K562 (cell line): ENCODE results near the gene GRIK1. TPM values are rescaled to one million over a fixed set of nuclear protein-coding genes. Genes with fewer than 3 reads are reported as not detected.

Experiments
- ATAC-seq: fragments of 200-7000 bp; cut with Tn5 transposase; 3 replicates; pipeline ENCODE4 v1.9.1; 2020; ENCODE audit warnings: moderate library complexity
- BruUV-seq: library from RNA; stranded (reverse); fragments of 400-500 nt; replicated peaks from 2 replicates; lab custom pipeline; 2021; lab: Mats Ljungman, UMichigan
- CTCF ChIA-PET: fragments of 300-600 bp; formaldehyde crosslinking; extraction: SDS; loops from one replicate; lab custom pipeline; 2021; ENCODE audit warnings: low intra/inter-chr PET ratio; lab: Yijun Ruan, JAX
- POLR2A ChIA-PET: fragments of 300-600, 350-650 bp; sonication (Branson Sonifier 250); formaldehyde crosslinking; extraction: SDS; loops from one replicate; lab custom pipeline; 2021; ENCODE audit warnings: antibody characterized with exemption, inconsistent platforms; lab: Yijun Ruan, JAX
- DNase-seq, 4 experiments: peaks; one replicate each; pipeline versions ENCODE4 v3.0.0 to v3.0.0-alpha.2; 2011 to 2018; ENCODE audit warnings: low spot score in 3 of 4, mixed read lengths in 3 of 4; ENCODE audit errors: extremely low read depth in 1 of 4
- FAIRE-seq: peaks from 2 replicates; lab custom pipeline; 2011; peaks lifted over from hg19 to GRCh38; lab: Jason Lieb, UNC
- H2AFZ ChIP-seq: 2 replicates; pipeline ENCODE4 v1.6.0; 2011; ENCODE audit warnings: low read depth, low read length, control low read depth, inconsistent platforms
- H3K27ac ChIP-seq: fragments of 200-600 bp; 3 replicates; pipeline ENCODE4 v1.8.0; 2011; ENCODE audit warnings: low read depth, mild to moderate bottlenecking, control low read depth, inconsistent platforms, low read length, moderate library complexity, mixed read lengths; ENCODE audit errors: extremely low read depth
- H3K27me3 ChIP-seq, 2 experiments: fragments of 300-600 bp in 1 of 2; 2 replicates in 1 of 2; 3 replicates in 1 of 2; pipeline versions ENCODE4 v1.6.0 to v1.8.0; 2011; ENCODE audit warnings: inconsistent platforms in 2 of 2, low read length in 2 of 2, mild to moderate bottlenecking in 1 of 2, mixed read lengths in 1 of 2, moderate library complexity in 1 of 2; ENCODE audit not compliant: control insufficient read depth in 2 of 2, insufficient read depth in 2 of 2
- H3K36me3 ChIP-seq: fragments of 300-600 bp; 3 replicates; pipeline ENCODE4 v1.8.0; 2011; ENCODE audit warnings: mild to moderate bottlenecking, low read length, inconsistent platforms; ENCODE audit not compliant: control insufficient read depth, insufficient read depth
- H3K4me1 ChIP-seq, 2 experiments: fragments of 200-600 bp in 1 of 2; replicated peaks in 1 of 2; 2 replicates in 1 of 2; 3 replicates in 1 of 2; pipeline versions ENCODE4 v1.5.1 to v1.8.0; 2011; ENCODE audit warnings: inconsistent platforms in 2 of 2, low read length in 2 of 2, mild to moderate bottlenecking in 1 of 2, mixed read lengths in 1 of 2, moderate library complexity in 1 of 2; ENCODE audit not compliant: control insufficient read depth in 2 of 2, insufficient read depth in 2 of 2
- H3K4me2 ChIP-seq: 2 replicates; pipeline ENCODE4 v1.6.1; 2011; ENCODE audit warnings: low read length, control low read depth, inconsistent platforms, mixed read lengths; ENCODE audit not compliant: insufficient read depth
- H3K4me3 ChIP-seq: fragments of 200-600 bp; sonication (generic), shearing (Covaris generic); 2 replicates; pipeline ENCODE4 v1.5.1; 2016; ENCODE audit warnings: control low read depth, inconsistent platforms
- H3K79me2 ChIP-seq: fragments of 200-600 bp; 3 replicates; pipeline ENCODE4 v1.8.0; 2011; ENCODE audit warnings: low read length, inconsistent platforms; ENCODE audit not compliant: control insufficient read depth, insufficient read depth
- H3K9ac ChIP-seq, 2 experiments: 2 replicates each; pipeline versions ENCODE4 v1.6.0 to v1.6.1; 2011; ENCODE audit warnings: low read depth in 2 of 2, low read length in 2 of 2, control low read depth in 1 of 2, inconsistent platforms in 1 of 2, mild to moderate bottlenecking in 1 of 2, mixed read lengths in 1 of 2; ENCODE audit not compliant: insufficient read depth in 1 of 2
- H3K9me1 ChIP-seq: one replicate; pipeline ENCODE4 v1.6.0; 2011; ENCODE audit warnings: inconsistent platforms, mild to moderate bottlenecking, low read length, moderate library complexity; ENCODE audit not compliant: control insufficient read depth, insufficient read depth
- H3K9me3 ChIP-seq: replicated peaks from 2 replicates; pipeline ENCODE4 v1.5.1; 2011; ENCODE audit warnings: low read depth, low read length, inconsistent platforms; ENCODE audit not compliant: control insufficient read depth, insufficient read depth
- H4K20me1 ChIP-seq: replicated peaks from 2 replicates; pipeline ENCODE4 v1.6.1; 2011; ENCODE audit warnings: low read length, inconsistent platforms, mixed read lengths; ENCODE audit not compliant: control insufficient read depth, insufficient read depth
- C11orf30 ChIP-seq: fragments of 450-650 bp; IDR thresholded peaks from 2 replicates; pipeline ENCODE4 v1.6.1; 2016; ENCODE audit warnings: low read depth, mild to moderate bottlenecking
- MAFG ChIP-seq: fragments of 450-650 bp; conservative IDR thresholded peaks from 2 replicates; pipeline ENCODE4 v1.6.1; 2016; ENCODE audit warnings: missing genetic modification characterization, missing compliant biosample characterization
- MGA ChIP-seq: fragments of 450-650 bp; IDR thresholded peaks from 2 replicates; pipeline ENCODE4 v1.6.1; 2016; ENCODE audit warnings: mild to moderate bottlenecking, moderate library complexity
- MIER1 ChIP-seq: fragments of 450-650 bp; IDR thresholded peaks from 2 replicates; pipeline ENCODE4 v1.6.1; 2016; ENCODE audit warnings: antibody characterized with exemption, mild to moderate bottlenecking, low read depth
- RCOR1 ChIP-seq, 2 experiments: IDR thresholded peaks; 2 replicates each; pipeline ENCODE4 v1.6.1; 2012; ENCODE audit warnings: low read depth in 2 of 2, low read length in 2 of 2, borderline replicate concordance in 1 of 2, improper control_type of control experiment in 1 of 2
- SAFB ChIP-seq: fragments of 200-400 bp; formaldehyde crosslinking; IDR thresholded peaks from 2 replicates; pipeline ENCODE4 v1.6.1; 2017; ENCODE audit warnings: low read depth, low read length, borderline replicate concordance
- ZNF75A ChIP-seq: fragments of 450-650 bp; formaldehyde crosslinking; IDR thresholded peaks from 2 replicates; pipeline ENCODE4 v1.4.0; 2020; ENCODE audit warnings: mild to moderate bottlenecking
- WGBS: fragments of 100-300 bp; shearing (Covaris generic); methylation state at CpG from one replicate; pipeline ENCODE4 v1.1.6; 2016; ENCODE audit warnings: low coverage, mixed read lengths; ENCODE audit not compliant: insufficient coverage; ENCODE audit errors: missing lambda C conversion rate; 5-methylcytosine and 5-hydroxymethylcytosine counted together
- in situ Hi-C: fragments of 300-500 bp; cut with MboI; formaldehyde crosslinking; loops from 4 replicates; pipeline ENCODE4 v1.15.0; 2018; ENCODE audit warnings: inconsistent platforms, mixed read lengths
- intact Hi-C: fragments of 100-400 bp; cut with micrococcal nuclease; formaldehyde crosslinking; loops from 2 replicates; pipeline ENCODE4 v1.14.2; 2022
- polyA plus RNA-seq, 8 experiments: library from polyadenylated mRNA; depleted of rRNA in 4 of 8; stranded (reverse) in 5 of 8; unstranded in 3 of 8; fragments of >200 nt; fragmentation: Nextera tagmentation in 2 of 8; fragmentation: Illumina TruSeq in 1 of 8; extraction: Ambion mirVana in 2 of 8; extraction: Trizol in 1 of 8; gene quantifications; 2 replicates each; pipeline versions ENCODE4 v1.2.1 to v1.2.3, GENCODE V29; 2011 to 2014; ENCODE audit warnings: inconsistent platforms in 1 of 8, missing spikeins in 1 of 8
- total RNA-seq, 7 experiments: library from RNA; depleted of rRNA in 6 of 7; stranded (reverse); fragments of >200 nt in 6 of 7; fragmentation: Illumina TruSeq in 2 of 7; extraction: Trizol in 2 of 7; gene quantifications; 2 replicates each; pipeline versions ENCODE4 v1.2.1 to v1.2.3, GENCODE V29; 2011 to 2021; ENCODE audit warnings: low replicate concordance in 1 of 7

The GRIK1 gene
- total and polyA plus RNA-seq, 9 of the 15 experiments (the other 6 are each of a cell fraction or from before 2014, with no cell fraction given) = 0.17 to 2.8 (median 0.53) TPM

GRCh38 chr21:29625990-29626389, 313.8 kb downstream of the GRIK1 start (continued):
- TF ChIP-seq RCOR1 (IDR thresholded peaks at IDR 0.05; ENCODE audit: borderline replicate concordance in 1 of 2, low read depth in 2 of 2, low read length in 2 of 2) (no peak), ZNF75A (no peak), MAFG (tag) (peak; percentile 68), C11orf30 (peak; percentile 37; the same call in 1 of the 2 replicates), SAFB (no peak)

GRCh38 chr21:29624776-29625175, 315.0 kb downstream of the GRIK1 start:
- no peak overlapping the region for H3K4me2 ChIP-seq
- TF ChIP-seq MGA (0 out of 2 replicates have a peak, but pooled peaks have one; percentile 2), MIER1 (no peak)
- TF ChIP-seq, all 486 proteins: peak for 1
- Histone ChIP-seq H4K20me1 (no peaks in the 10 kb centered on the region), H3K4me1 (no peaks in the 10 kb centered on the region; a peak in 1 of 5 replicates), H3K4me3 (no peak overlapping the region), H3K9ac (no peak overlapping the region), H3K79me2 (no peaks in the 10 kb centered on the region), H3K27ac (no peak overlapping the region), H3K9me3 (no peaks in the 10 kb centered on the region), H3K9me1 (no peaks in the 10 kb centered on the region), H3K36me3 (no peaks in the 10 kb centered on the region), H2AFZ (peak overlapping the region; percentile 53), H3K27me3 (no peaks in the 10 kb centered on the region)
- ChIA-PET CTCF (interaction anchor here (0.7 kb wide), 1 partner anchor 149 kb away, joined by 3 read pairs; no protein-coding TSS in a partner anchor), POLR2A (interaction anchor here (0.5 to 1.0 kb wide), 3 partner anchors 9 to 435 kb away, joined by 3 to 5 read pairs (median 3); no protein-coding TSS in a partner anchor)
- no TSS peak for BruUV-seq
- DNase-seq (no peak), ATAC-seq (peak; percentile 46), FAIRE-seq (no peak)
- intact Hi-C loops = no loop called here
- in situ Hi-C loops = no loop called here
- WGBS = 82% methylated on average over 5 of the region's 6 CpGs
